Kidney epithelial cell (primary cell): ENCODE data around the gene SMIM26. TPM values are rescaled to one million over a fixed set of nuclear protein-coding genes. Genes with fewer than 3 reads are reported as not detected.
A peak's percentile ranks its signal among the peaks of the same experiment; 100 is the strongest.

Source experiments
- DNase-seq: peaks from one replicate; pipeline ENCODE4 v3.0.0-alpha.2; 2010; ENCODE audit warnings: low read depth
- H3K27me3 ChIP-seq: 2 replicates; pipeline ENCODE4 v1.6.0; 2011; ENCODE audit warnings: low read length; ENCODE audit not compliant: control insufficient read depth, insufficient read depth
- H3K36me3 ChIP-seq: 2 replicates; pipeline ENCODE4 v1.5.1; 2011; ENCODE audit warnings: low read length; ENCODE audit not compliant: control insufficient read depth, insufficient read depth
- H3K4me3 ChIP-seq: 2 replicates; pipeline ENCODE4 v1.5.1; 2011; ENCODE audit warnings: low read depth, mild to moderate bottlenecking, control low read depth, low read length
- CTCF ChIP-seq: IDR thresholded peaks from 2 replicates; pipeline ENCODE4 v1.5.1; 2011; ENCODE audit warnings: mild to moderate bottlenecking, moderate library complexity, low read length, control low read depth, inconsistent platforms; ENCODE audit not compliant: insufficient read depth, poor library complexity, severe bottlenecking
- total RNA-seq: library from RNA; depleted of rRNA; stranded (reverse); fragments of >200 nt; gene quantifications from 2 replicates; pipeline ENCODE4 v1.2.3, GENCODE V29; 2015

Gene SMIM26
- total RNA-seq, 1 donor from 2014 or later: 178 TPM

- no peaks in the 10 kb centered on the region for H3K27me3 ChIP-seq
- H3K36me3 ChIP-seq: peaks cover 6% of the 10 kb centered on the region
- TF ChIP-seq CTCF: no peak
- no peak overlapping the region for H3K4me3 ChIP-seq
- no peak for DNase-seq
Measured at GRCh38 chr20:18543216-18543615, 24.0 kb upstream of the SMIM26 start.

- TF ChIP-seq CTCF: no peak
- Histone ChIP-seq H3K27me3 (no peaks in the 10 kb centered on the region), H3K36me3 (peaks cover 6% of the 10 kb centered on the region), H3K4me3 (no peak overlapping the region)
- DNase-seq: no peak
Measured at GRCh38 chr20:18543932-18544331, 23.3 kb upstream of the SMIM26 start.

GRCh38 chr20:18545566-18545965 lies 21.7 kb upstream of the SMIM26 start:
- Histone ChIP-seq H3K4me3 (no peak overlapping the region), H3K27me3 (no peaks in the 10 kb centered on the region), H3K36me3 (peaks cover 6% of the 10 kb centered on the region)
- no peak for TF ChIP-seq CTCF
- no peak for DNase-seq

GRCh38 chr20:18548465-18548864 lies 18.8 kb upstream of the SMIM26 start:
- no peak for TF ChIP-seq CTCF
- H3K36me3 ChIP-seq: peaks cover 7% of the 10 kb centered on the region
- no peaks in the 10 kb centered on the region for H3K27me3 ChIP-seq
- no peak overlapping the region for H3K4me3 ChIP-seq
- no peak for DNase-seq

- Histone ChIP-seq H3K4me3 (no peak overlapping the region), H3K27me3 (no peaks in the 10 kb centered on the region), H3K36me3 (peaks cover 3% of the 10 kb centered on the region)
- no peak for DNase-seq
- TF ChIP-seq CTCF: no peak
Measured at GRCh38 chr20:18553746-18554145, 13.5 kb upstream of the SMIM26 start.

GRCh38 chr20:18567739-18568091 lies 483 bp downstream of the SMIM26 start:
- H3K27me3 ChIP-seq: no peaks in the 10 kb centered on the region
- peak overlapping the region; percentile 68 for H3K4me3 ChIP-seq
- no peak for DNase-seq
- no peak for TF ChIP-seq CTCF
- H3K36me3 ChIP-seq: peaks cover 2% of the 10 kb centered on the region
